SU-DHL-6 (cell line): ENCODE data around the gene ZBTB32.

Experiments used
- H2AFZ ChIP-seq: fragments of 200-600 bp; sonication (generic); 2 replicates; pipeline ENCODE4 v1.6.1; 2014; ENCODE audit warnings: low read depth, mild to moderate bottlenecking, moderate library complexity, mixed read lengths, antibody characterized with exemption, low read length; ENCODE audit not compliant: severe bottlenecking
- H3F3A ChIP-seq: fragments of 200-600 bp; shearing (Covaris generic); 2 replicates; pipeline ENCODE4 v1.6.0; 2016; ENCODE audit warnings: antibody characterized with exemption, mild to moderate bottlenecking; ENCODE audit not compliant: insufficient read depth
- H3K27ac ChIP-seq: fragments of 200-600 bp; sonication (generic); 2 replicates; pipeline ENCODE4 v1.5.1; 2016; ENCODE audit warnings: low read depth, mild to moderate bottlenecking, low read length, moderate library complexity, mixed read lengths
- H3K27me3 ChIP-seq: fragments of 200-600 bp; sonication (generic), shearing (Covaris generic); 2 replicates; pipeline ENCODE4 v1.6.0; 2014; ENCODE audit warnings: mild to moderate bottlenecking, low read length
- H3K36me3 ChIP-seq: fragments of 200-600 bp; sonication (generic); 2 replicates; pipeline ENCODE4 v1.6.1; 2014; ENCODE audit warnings: mild to moderate bottlenecking, low read length, mixed read lengths
- H3K4me2 ChIP-seq: fragments of 300-600, 200-600 bp; shearing (Covaris generic), sonication (generic); 2 replicates; pipeline ENCODE4 v1.6.0; 2014; ENCODE audit warnings: low read length, low read depth, mild to moderate bottlenecking; ENCODE audit not compliant: poor library complexity, severe bottlenecking
- H3K4me3 ChIP-seq: fragments of 200-600 bp; sonication (generic); 2 replicates; pipeline ENCODE4 v1.5.1; 2014; ENCODE audit warnings: antibody characterized with exemption, low read length, mild to moderate bottlenecking, mixed read lengths; ENCODE audit not compliant: insufficient read depth, poor library complexity, severe bottlenecking
- H3K79me2 ChIP-seq: fragments of 200-600 bp; sonication (generic); 2 replicates; pipeline ENCODE4 v1.6.1; 2014; ENCODE audit warnings: mild to moderate bottlenecking, low read length, moderate library complexity; ENCODE audit not compliant: insufficient read depth
- H3K9ac ChIP-seq: fragments of 200-600 bp; sonication (generic); 2 replicates; pipeline ENCODE4 v1.7.0; 2014; ENCODE audit warnings: mild to moderate bottlenecking, low read length
- H3K9me2 ChIP-seq: fragments of 200-600 bp; sonication (generic); replicated peaks from 2 replicates; pipeline ENCODE4 v1.6.1; 2014; ENCODE audit warnings: low read length; ENCODE audit not compliant: insufficient read depth
- H3K9me3 ChIP-seq: fragments of 200-600 bp; sonication (generic); 2 replicates; pipeline ENCODE4 v1.6.1; 2014; ENCODE audit warnings: low read length, mixed read lengths; ENCODE audit not compliant: insufficient read depth
- H4K20me1 ChIP-seq: fragments of 200-600 bp; sonication (generic); 2 replicates; pipeline ENCODE4 v1.6.1; 2014; ENCODE audit warnings: low read depth, mild to moderate bottlenecking, antibody characterized with exemption, low read length, moderate library complexity, mixed read lengths
- EZH2phosphoT487 ChIP-seq: fragments of 200-600 bp; sonication (generic), shearing (Covaris generic); conservative IDR thresholded peaks from 2 replicates; pipeline ENCODE4 v1.6.1; 2018; ENCODE audit warnings: mild to moderate bottlenecking, antibody characterized with exemption, low read length, moderate library complexity, mixed read lengths
- TF ChIP-seq, protein P1 (sequence below): fragments of 200-600 bp; sonication (generic); IDR thresholded peaks from one replicate; pipeline ENCODE4 v1.5.1; 2017; ENCODE audit warnings: antibody characterized with exemption, mild to moderate bottlenecking, low read length, moderate library complexity; ENCODE audit not compliant: insufficient read depth, poor library complexity, severe bottlenecking

The ZBTB32 gene

DNA sequence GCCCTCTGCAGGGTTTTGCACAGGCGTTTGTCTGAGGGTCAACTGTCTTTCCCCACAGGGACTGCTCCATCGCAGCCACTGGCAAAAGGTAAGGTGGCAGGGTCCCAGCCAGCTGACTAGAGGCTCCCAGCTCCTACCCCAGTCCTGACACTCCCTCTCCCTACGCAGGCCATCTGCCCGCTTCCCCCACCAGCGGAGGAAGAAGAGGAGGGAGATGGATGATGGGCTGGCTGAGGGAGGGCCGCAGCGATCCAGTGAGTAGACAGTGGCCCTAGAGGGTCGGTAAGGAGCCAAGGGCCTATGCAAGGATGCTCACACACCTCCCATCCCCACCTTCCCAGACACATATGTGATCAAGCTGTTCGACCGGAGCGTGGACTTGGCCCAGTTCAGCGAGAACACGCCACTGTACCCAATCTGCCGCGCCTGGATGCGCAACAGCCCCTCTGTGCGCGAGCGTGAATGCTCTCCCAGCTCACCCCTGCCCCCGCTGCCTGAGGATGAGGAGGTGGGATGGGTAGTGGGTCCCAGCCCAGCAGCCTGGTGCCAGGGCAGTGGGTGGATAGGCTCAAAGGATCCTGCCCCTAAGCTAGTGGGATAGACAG, 48.5 kb downstream of the ZBTB32 start:
- Histone ChIP-seq H3K4me2 (no peak overlapping the region), H3K9me3 (no peaks in the 10 kb centered on the region), H3K79me2 (peaks cover 4% of the 10 kb centered on the region), H2AFZ (no peak overlapping the region), H3K27ac (no peak overlapping the region), H4K20me1 (no peaks in the 10 kb centered on the region), H3K9ac (no peak overlapping the region), H3F3A (no peaks in the 10 kb centered on the region), H3K36me3 (no peaks in the 10 kb centered on the region), H3K4me3 (no peak overlapping the region), H3K27me3 (no peaks in the 10 kb centered on the region), H3K9me2 (no peaks in the 10 kb centered on the region)
- TF ChIP-seq, protein P1, sequence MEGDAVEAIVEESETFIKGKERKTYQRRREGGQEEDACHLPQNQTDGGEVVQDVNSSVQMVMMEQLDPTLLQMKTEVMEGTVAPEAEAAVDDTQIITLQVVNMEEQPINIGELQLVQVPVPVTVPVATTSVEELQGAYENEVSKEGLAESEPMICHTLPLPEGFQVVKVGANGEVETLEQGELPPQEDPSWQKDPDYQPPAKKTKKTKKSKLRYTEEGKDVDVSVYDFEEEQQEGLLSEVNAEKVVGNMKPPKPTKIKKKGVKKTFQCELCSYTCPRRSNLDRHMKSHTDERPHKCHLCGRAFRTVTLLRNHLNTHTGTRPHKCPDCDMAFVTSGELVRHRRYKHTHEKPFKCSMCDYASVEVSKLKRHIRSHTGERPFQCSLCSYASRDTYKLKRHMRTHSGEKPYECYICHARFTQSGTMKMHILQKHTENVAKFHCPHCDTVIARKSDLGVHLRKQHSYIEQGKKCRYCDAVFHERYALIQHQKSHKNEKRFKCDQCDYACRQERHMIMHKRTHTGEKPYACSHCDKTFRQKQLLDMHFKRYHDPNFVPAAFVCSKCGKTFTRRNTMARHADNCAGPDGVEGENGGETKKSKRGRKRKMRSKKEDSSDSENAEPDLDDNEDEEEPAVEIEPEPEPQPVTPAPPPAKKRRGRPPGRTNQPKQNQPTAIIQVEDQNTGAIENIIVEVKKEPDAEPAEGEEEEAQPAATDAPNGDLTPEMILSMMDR, result no peak
- TF ChIP-seq EZH2phosphoT487, result no peak

DNA sequence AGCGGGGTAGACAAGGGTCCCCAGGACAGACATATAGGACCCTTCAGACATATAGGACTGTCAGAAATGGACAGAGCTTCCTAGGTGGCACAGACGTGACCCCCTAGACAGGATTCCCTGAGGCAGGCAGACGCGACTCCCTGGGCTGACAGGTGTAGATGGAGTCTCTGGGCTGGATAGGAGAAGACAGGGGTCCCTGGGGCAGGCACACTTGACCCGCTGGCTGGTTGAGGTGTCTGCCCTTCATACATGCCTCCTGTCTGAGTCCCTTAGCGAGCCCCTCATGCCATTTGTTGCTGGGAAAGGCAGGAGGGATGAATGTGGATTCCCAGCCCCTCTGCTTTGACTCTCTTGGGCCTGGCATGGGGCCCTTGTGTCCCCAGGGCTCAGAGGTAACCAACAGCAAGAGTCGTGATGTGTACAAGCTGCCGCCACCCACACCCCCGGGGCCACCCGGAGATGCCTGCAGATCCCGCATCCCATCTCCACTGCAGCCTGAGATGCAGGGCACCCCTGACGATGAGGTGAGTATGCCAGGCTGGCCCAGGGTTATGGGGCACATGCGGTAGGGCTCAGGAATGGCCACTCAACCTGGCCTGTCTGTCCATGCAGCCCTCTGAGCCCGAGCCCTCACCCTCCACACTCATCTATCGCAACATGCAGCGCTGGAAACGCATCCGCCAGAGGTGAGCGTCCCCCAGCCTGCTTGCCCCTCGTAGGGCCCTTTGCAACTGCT, 49.4 kb downstream of the ZBTB32 start:
- no peaks in the 10 kb centered on the region for H4K20me1 ChIP-seq

DNA sequence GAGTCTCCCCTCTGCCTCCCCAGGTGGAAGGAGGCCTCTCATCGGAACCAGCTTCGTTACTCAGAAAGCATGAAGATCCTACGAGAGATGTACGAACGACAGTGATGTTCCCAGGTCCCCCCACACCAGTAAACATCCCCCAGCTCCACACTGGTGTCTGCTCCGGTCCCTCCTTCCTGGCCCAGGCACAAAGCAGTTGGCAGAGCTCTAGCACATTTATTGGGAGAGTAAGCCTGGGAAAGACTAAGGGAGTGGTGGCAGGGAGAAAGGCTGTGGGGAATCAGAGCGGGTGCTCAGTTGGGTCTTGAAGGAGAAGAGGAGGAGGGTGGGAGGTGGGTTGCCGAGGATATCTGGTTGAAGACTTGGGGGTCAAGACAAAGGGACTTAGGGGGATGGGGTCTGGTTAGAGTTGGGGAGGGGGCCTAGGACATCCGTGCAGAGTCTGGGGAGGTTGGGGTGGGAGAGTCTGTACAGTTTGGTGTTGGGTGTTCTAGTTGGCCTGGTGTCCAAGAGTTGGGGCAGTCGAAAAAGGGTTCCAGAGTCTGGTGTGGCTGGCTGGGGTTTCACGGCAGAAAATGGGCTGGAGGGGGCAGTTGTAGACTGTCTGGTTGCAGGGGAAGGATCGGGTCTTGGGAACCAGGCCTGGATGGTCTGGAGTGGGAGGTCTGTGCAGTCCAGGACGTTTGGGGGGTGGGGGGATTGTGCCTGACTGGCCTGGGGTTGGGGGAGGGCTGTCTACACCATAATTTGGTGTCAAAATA, 50.2 kb downstream of the ZBTB32 start:
- no peak overlapping the region for H3K27ac ChIP-seq
- no peak overlapping the region for H2AFZ ChIP-seq
- H3F3A ChIP-seq, result no peaks in the 10 kb centered on the region
- no peaks in the 10 kb centered on the region for H3K27me3 ChIP-seq
- no peak overlapping the region for H3K9ac ChIP-seq
- H3K9me3 ChIP-seq, result no peaks in the 10 kb centered on the region
- H3K79me2 ChIP-seq, result peaks cover 10% of the 10 kb centered on the region
- TF ChIP-seq EZH2phosphoT487, result no peak
- TF ChIP-seq, protein P1, result no peak
- H3K9me2 ChIP-seq, result no peaks in the 10 kb centered on the region
- H3K4me2 ChIP-seq, result no peak overlapping the region
- no peaks in the 10 kb centered on the region for H3K36me3 ChIP-seq
- no peaks in the 10 kb centered on the region for H4K20me1 ChIP-seq
- no peak overlapping the region for H3K4me3 ChIP-seq

More for the DNA sequence above, 49.4 kb downstream of the ZBTB32 start:
- Histone ChIP-seq H3K9me2 (no peaks in the 10 kb centered on the region), H3K36me3 (no peaks in the 10 kb centered on the region), H3F3A (no peaks in the 10 kb centered on the region), H3K4me2 (no peak overlapping the region), H3K27me3 (no peaks in the 10 kb centered on the region), H3K27ac (no peak overlapping the region), H3K9me3 (no peaks in the 10 kb centered on the region), H2AFZ (no peak overlapping the region), H3K79me2 (peaks cover 6% of the 10 kb centered on the region), H3K9ac (no peak overlapping the region), H3K4me3 (no peak overlapping the region)
- TF ChIP-seq EZH2phosphoT487, result no peak
- TF ChIP-seq, protein P1, result no peak
